Immature natural killer cell (primary cell): ENCODE measurements around the gene COL4A1. TPM values are rescaled to one million over a fixed set of nuclear protein-coding genes. Genes with fewer than 3 reads are reported as not detected.

ENCODE experiments used
- DNase-seq, 3 donors: peaks; one replicate each; pipeline ENCODE4 v3.0.0; 2022; ENCODE audit warnings: mixed read lengths in 1 of 3
- H3K27ac Mint-ChIP-seq, 6 donors: one replicate each; pipeline ENCODE4 v1.8.0; 2020; ENCODE audit warnings: mixed read lengths in 6 of 6, mild to moderate bottlenecking in 5 of 6, inconsistent platforms in 4 of 6, moderate library complexity in 3 of 6
- H3K27me3 Mint-ChIP-seq, 3 donors: one replicate each; pipeline ENCODE4 v1.8.0; 2020 to 2021; ENCODE audit warnings: low read depth in 3 of 3, mild to moderate bottlenecking in 3 of 3, mixed read lengths in 3 of 3, moderate library complexity in 3 of 3, inconsistent platforms in 1 of 3
- H3K36me3 Mint-ChIP-seq, 3 donors: one replicate each; pipeline ENCODE4 v1.8.0; 2020; ENCODE audit warnings: mixed read lengths in 3 of 3, inconsistent platforms in 2 of 3, mild to moderate bottlenecking in 2 of 3
- H3K4me1 Mint-ChIP-seq, 2 donors: one replicate each; pipeline ENCODE4 v1.8.0; 2020; ENCODE audit warnings: inconsistent platforms in 2 of 2, mild to moderate bottlenecking in 2 of 2, mixed read lengths in 2 of 2, moderate library complexity in 1 of 2
- H3K4me3 Mint-ChIP-seq, 5 donors: one replicate each; pipeline ENCODE4 v1.8.0; 2020; ENCODE audit warnings: mild to moderate bottlenecking in 5 of 5, mixed read lengths in 5 of 5, inconsistent platforms in 3 of 5, moderate library complexity in 3 of 5
- H3K9me3 Mint-ChIP-seq, 6 donors: one replicate each; pipeline ENCODE4 v1.8.0; 2020; ENCODE audit warnings: mild to moderate bottlenecking in 6 of 6, mixed read lengths in 6 of 6, inconsistent platforms in 4 of 6, moderate library complexity in 3 of 6
- polyA plus RNA-seq, 3 donors: library from polyadenylated mRNA; unstranded; fragments of 300-500 nt; fragmentation: Illumina TruSeq; gene quantifications; one replicate each; pipeline ENCODE4 v1.2.3, GENCODE V29; 2021

The COL4A1 gene
- polyA plus RNA-seq = not detected

DNA sequence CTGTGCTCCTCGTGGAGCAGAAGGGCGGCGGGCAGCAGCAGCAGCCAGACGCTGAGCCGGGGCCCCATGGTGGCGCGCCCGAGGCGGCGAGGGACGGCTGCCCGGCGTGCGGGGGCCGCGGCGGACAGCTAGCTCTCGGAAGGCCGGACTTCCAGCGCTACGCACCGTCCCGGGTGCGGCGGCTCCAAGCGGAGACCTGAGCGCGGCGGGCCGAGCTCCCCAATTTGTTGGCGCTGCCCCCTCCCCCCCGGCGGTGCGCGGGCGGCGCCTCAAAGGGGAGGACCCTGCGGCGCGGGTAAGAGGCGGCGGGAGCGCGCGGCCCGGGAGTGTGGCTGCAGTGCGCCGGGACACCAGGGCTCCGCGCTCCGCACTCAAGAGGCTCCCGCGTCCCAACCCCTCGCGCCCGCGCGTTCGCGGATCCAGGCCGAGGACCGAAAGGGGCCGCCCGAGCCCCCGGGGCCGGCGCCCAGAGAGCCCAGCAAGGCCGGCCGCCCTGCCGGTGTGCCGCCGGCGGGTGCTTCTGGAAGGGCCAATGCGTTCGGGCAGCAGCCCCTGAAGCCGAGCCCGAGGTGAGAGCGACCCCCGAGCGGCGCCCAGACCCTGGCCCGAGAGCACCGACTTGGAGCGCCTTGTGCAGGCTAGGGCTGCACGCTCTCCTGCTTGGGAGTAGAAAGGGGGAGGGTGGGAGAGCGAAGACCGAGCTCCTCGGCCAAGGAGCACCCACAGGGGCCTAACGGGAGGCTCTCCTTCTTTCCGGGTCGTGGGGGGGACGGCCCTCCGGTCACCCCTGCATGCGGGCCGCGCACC, at the start of gene COL4A1, which contains the start of gene COL4A2:
COL4A1 (minus strand) TSS at position 198 of the 807 bp plus-strand sequence; CDS start at position 68, 130 bp downstream.
COL4A2 (plus strand) TSS at position 325 of the 807 bp plus-strand sequence. CDS start 620 bp downstream, outside the sequence.
- no peak for DNase-seq
- H3K4me3 Mint-ChIP-seq = no peak within 1 kb of the TSS
- no peak within 1 kb of the TSS for H3K27ac Mint-ChIP-seq
- H3K4me1 Mint-ChIP-seq = no peaks in the 10 kb centered on the region
- H3K9me3 Mint-ChIP-seq = peaks cover 0 to 5% (median 0%) of the 10 kb centered on the region in 6 donors
- peaks cover 6 to 28% (median 11%) of the 10 kb centered on the region in 3 donors for H3K27me3 Mint-ChIP-seq
- H3K36me3 Mint-ChIP-seq = no peaks in the 10 kb centered on the region

DNA sequence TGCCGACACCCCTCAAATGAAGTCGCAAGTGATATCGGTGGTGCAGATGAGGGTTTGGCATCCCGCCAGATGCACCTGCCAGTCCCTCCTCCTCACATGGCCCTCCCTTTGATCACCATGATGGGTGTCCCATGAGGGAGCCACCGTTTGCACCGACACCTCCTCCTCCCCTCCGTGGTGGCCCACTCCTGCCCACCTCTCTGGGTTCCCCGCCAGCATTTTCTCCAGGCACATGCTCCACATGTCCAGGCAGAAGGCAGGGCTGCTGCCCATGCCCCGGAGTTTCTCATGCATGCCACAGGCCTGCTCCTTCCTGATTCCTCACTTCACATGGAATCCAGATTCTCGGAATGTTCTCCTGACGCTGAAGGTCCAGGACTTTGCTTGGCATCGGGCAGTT, 49.4 kb upstream of the COL4A1 start:
- Mint-ChIP-seq H3K27ac (no peak overlapping the region), H3K4me3 (no peak overlapping the region), H3K9me3 (no peaks in the 10 kb centered on the region), H3K4me1 (no peaks in the 10 kb centered on the region), H3K27me3 (peaks cover 2 to 5% (median 4%) of the 10 kb centered on the region in 3 donors), H3K36me3 (no peaks in the 10 kb centered on the region)
- DNase-seq = no peak

DNA sequence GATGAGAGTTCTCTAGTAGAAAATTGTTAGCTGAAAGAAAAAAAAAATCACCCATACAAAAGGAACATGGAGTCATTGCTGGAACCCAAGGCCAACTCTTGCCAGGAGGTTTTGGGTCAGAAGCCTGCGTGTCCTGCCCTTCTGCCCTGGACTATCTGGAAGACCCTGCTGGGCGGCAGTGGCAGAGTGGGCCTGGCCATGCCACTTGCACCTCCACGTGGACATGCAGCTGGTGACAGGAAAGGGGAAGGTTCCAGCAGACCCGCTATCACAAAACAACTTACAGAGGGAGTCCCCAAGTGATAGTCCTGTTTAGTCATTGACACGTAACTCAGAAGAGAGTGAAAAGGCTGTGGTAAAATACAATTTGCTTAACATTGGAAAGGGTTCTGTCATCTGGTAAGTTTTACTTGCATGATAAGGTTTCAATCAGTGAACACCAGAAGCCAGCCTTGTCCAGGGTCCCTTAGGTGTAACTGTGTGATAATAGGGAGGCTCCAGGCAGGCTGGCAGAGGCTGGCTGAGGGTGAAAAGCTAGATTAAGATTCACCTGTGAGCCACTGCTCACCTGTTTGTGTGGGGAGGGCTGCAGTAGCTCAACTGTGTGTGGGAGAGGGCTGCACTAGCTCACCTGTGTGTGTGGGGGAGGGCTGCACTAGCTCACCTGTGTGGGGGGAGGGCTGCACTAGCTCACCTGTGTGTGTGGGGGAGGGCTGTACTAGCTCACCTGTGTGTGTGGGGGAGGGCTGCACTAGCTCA, 47.9 kb upstream of the COL4A1 start:
- Mint-ChIP-seq H3K36me3 (no peaks in the 10 kb centered on the region), H3K27me3 (peaks cover 2 to 7% (median 4%) of the 10 kb centered on the region in 3 donors), H3K4me1 (no peaks in the 10 kb centered on the region), H3K4me3 (no peak overlapping the region), H3K27ac (no peak overlapping the region), H3K9me3 (no peaks in the 10 kb centered on the region)
- no peak for DNase-seq

GRCh38 chr13:110354123-110354627, 47.2 kb upstream of the COL4A1 start:
- no peaks in the 10 kb centered on the region for H3K36me3 Mint-ChIP-seq
- no peak for DNase-seq
- peaks cover 2 to 7% (median 4%) of the 10 kb centered on the region in 3 donors for H3K27me3 Mint-ChIP-seq
- H3K4me3 Mint-ChIP-seq = no peak overlapping the region
- H3K9me3 Mint-ChIP-seq = no peaks in the 10 kb centered on the region
- H3K27ac Mint-ChIP-seq = no peak overlapping the region
- H3K4me1 Mint-ChIP-seq = no peaks in the 10 kb centered on the region

- Mint-ChIP-seq H3K36me3 (no peaks in the 10 kb centered on the region), H3K27ac (no peak overlapping the region), H3K4me1 (no peaks in the 10 kb centered on the region), H3K27me3 (peaks cover 2 to 7% (median 4%) of the 10 kb centered on the region in 3 donors), H3K9me3 (no peaks in the 10 kb centered on the region), H3K4me3 (no peak overlapping the region)
- no peak for DNase-seq
Measured at GRCh38 chr13:110353339-110353977, 46.5 kb upstream of the COL4A1 start.

GRCh38 chr13:110352735-110353134, 45.8 kb upstream of the COL4A1 start:
- no peak overlapping the region for H3K27ac Mint-ChIP-seq
- DNase-seq = no peak
- H3K36me3 Mint-ChIP-seq = no peaks in the 10 kb centered on the region
- no peaks in the 10 kb centered on the region for H3K4me1 Mint-ChIP-seq
- H3K4me3 Mint-ChIP-seq = no peak overlapping the region
- H3K27me3 Mint-ChIP-seq = peaks cover 2 to 10% (median 4%) of the 10 kb centered on the region in 3 donors
- H3K9me3 Mint-ChIP-seq = no peaks in the 10 kb centered on the region

- Mint-ChIP-seq H3K36me3 (no peaks in the 10 kb centered on the region), H3K4me1 (no peaks in the 10 kb centered on the region), H3K27ac (no peak overlapping the region), H3K9me3 (no peaks in the 10 kb centered on the region), H3K27me3 (peaks cover 2 to 10% (median 4%) of the 10 kb centered on the region in 3 donors), H3K4me3 (no peak overlapping the region)
- DNase-seq = no peak
Measured at GRCh38 chr13:110351636-110352420, 44.9 kb upstream of the COL4A1 start.

DNA sequence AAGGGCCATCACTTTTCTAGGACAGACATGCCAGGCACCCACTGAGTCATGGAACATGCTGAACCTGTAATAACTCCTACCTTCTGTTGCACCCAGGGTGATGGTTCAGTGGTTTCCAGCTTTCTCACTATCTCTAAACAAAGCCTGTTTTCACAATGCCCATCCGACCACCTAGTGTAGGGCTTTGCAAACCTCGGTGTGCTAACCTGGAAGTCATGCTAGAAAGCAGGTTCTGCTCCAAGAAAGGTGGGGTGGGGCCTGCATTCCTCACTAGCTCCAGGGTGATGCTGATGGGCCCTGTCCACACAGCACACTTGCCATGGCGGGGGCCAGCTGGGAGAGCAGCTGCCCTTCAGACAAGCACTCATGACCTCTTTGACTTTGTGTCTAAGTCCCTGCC, 43.6 kb upstream of the COL4A1 start:
- no peak overlapping the region for H3K4me3 Mint-ChIP-seq
- no peak for DNase-seq
- no peaks in the 10 kb centered on the region for H3K4me1 Mint-ChIP-seq
- peaks cover 2 to 10% (median 4%) of the 10 kb centered on the region in 3 donors for H3K27me3 Mint-ChIP-seq
- no peak overlapping the region for H3K27ac Mint-ChIP-seq
- no peaks in the 10 kb centered on the region for H3K36me3 Mint-ChIP-seq
- H3K9me3 Mint-ChIP-seq = no peaks in the 10 kb centered on the region

GRCh38 chr13:110350049-110350448, 43.1 kb upstream of the COL4A1 start:
- Mint-ChIP-seq H3K27ac (no peak overlapping the region), H3K4me3 (no peak overlapping the region), H3K9me3 (no peaks in the 10 kb centered on the region), H3K36me3 (no peaks in the 10 kb centered on the region), H3K4me1 (no peaks in the 10 kb centered on the region), H3K27me3 (peaks cover 2 to 10% (median 2%) of the 10 kb centered on the region in 3 donors)
- no peak for DNase-seq

GRCh38 chr13:110349239-110349638, 42.3 kb upstream of the COL4A1 start:
- Mint-ChIP-seq H3K4me1 (no peaks in the 10 kb centered on the region), H3K36me3 (no peaks in the 10 kb centered on the region), H3K4me3 (no peak overlapping the region), H3K27me3 (peaks cover 2 to 10% (median 2%) of the 10 kb centered on the region in 3 donors), H3K9me3 (no peaks in the 10 kb centered on the region), H3K27ac (no peak overlapping the region)
- DNase-seq = no peak

- DNase-seq = no peak
- H3K27ac Mint-ChIP-seq = no peak overlapping the region
- H3K9me3 Mint-ChIP-seq = no peaks in the 10 kb centered on the region
- H3K4me3 Mint-ChIP-seq = no peak overlapping the region
- H3K4me1 Mint-ChIP-seq = no peaks in the 10 kb centered on the region
- no peaks in the 10 kb centered on the region for H3K36me3 Mint-ChIP-seq
- peaks cover 2 to 7% (median 2%) of the 10 kb centered on the region in 3 donors for H3K27me3 Mint-ChIP-seq
Measured at GRCh38 chr13:110348309-110349105, 41.5 kb upstream of the COL4A1 start.

GRCh38 chr13:110347535-110348308, 40.8 kb upstream of the COL4A1 start:
- H3K27me3 Mint-ChIP-seq = peaks cover 0 to 5% (median 2%) of the 10 kb centered on the region in 3 donors
- no peak overlapping the region for H3K27ac Mint-ChIP-seq
- H3K36me3 Mint-ChIP-seq = no peaks in the 10 kb centered on the region
- no peaks in the 10 kb centered on the region for H3K4me1 Mint-ChIP-seq
- DNase-seq = no peak
- H3K9me3 Mint-ChIP-seq = no peaks in the 10 kb centered on the region
- no peak overlapping the region for H3K4me3 Mint-ChIP-seq
